ENCODE data around the gene TANGO6.

The TANGO6 gene

GRCh38 chr16:68936736-68937631, 93.7 kb downstream of the TANGO6 start:
- no peaks in the 10 kb centered on the region for H3K4me1 ChIP-seq (ENCODE audit: control insufficient read depth, insufficient read depth, low read depth, low read length)
- H3K9ac ChIP-seq (ENCODE audit: low read length), result peak overlapping the region; percentile 58
- H3K79me1 ChIP-seq (replicated peaks; ENCODE audit: low read length, poor library complexity, severe bottlenecking), result peaks cover 2% of the 10 kb centered on the region
- no peak overlapping the region for H3K23ac ChIP-seq (ENCODE audit: low read length in 2 of 2)
- WGBS, result 80% methylated on average over 1 of the region's 2 CpGs
- H3K27ac ChIP-seq (ENCODE audit: low read length, poor library complexity, severe bottlenecking), result no peak overlapping the region
- H3K14ac ChIP-seq (ENCODE audit: low read length in 2 of 2), result no peak overlapping the region
- no peaks in the 10 kb centered on the region for H3K27me3 ChIP-seq (ENCODE audit: control insufficient read depth in 1 of 2, insufficient read depth in 1 of 2, low read length in 2 of 2)
- no peak overlapping the region for H2BK12ac ChIP-seq (ENCODE audit: low read length in 2 of 2)
- no peak overlapping the region for H3K4me3 ChIP-seq (ENCODE audit: insufficient read depth in 1 of 2, low read depth in 1 of 2, low read length in 2 of 2)
- no peak overlapping the region for H2BK5ac ChIP-seq (ENCODE audit: low read depth, low read length, poor library complexity, severe bottlenecking)
- DNase-seq, result peak; percentile 6
- peaks cover 5 to 15% of the 10 kb centered on the region in 2 experiments for H3K36me3 ChIP-seq (ENCODE audit: control insufficient read depth in 1 of 2, insufficient read depth in 2 of 2, low read depth in 1 of 2, low read length in 2 of 2)
- H2AK5ac ChIP-seq (ENCODE audit: low read length, severe bottlenecking), result no peak overlapping the region
- no peak overlapping the region for H2AFZ ChIP-seq (ENCODE audit: low read depth, low read length)
- no peak overlapping the region for H3K4me2 ChIP-seq (ENCODE audit: low read length, poor library complexity, severe bottlenecking)
- H3K18ac ChIP-seq (ENCODE audit: low read depth in 1 of 2, low read length in 2 of 2), result no peak overlapping the region
- H2BK15ac ChIP-seq (ENCODE audit: low read depth, poor library complexity, severe bottlenecking), result no peak overlapping the region
- H3K4ac ChIP-seq (ENCODE audit: low read depth in 1 of 2, low read length in 2 of 2), result no peak overlapping the region
- no peak overlapping the region for H2BK120ac ChIP-seq (ENCODE audit: low read depth, low read length)
- no peak overlapping the region for H4K8ac ChIP-seq (ENCODE audit: low read length)
- H4K91ac ChIP-seq (ENCODE audit: low read length), result no peak overlapping the region
- no peaks in the 10 kb centered on the region for H3K9me3 ChIP-seq (ENCODE audit: control insufficient read depth, low read length)

GRCh38 chr16:68939692-68940320, 96.5 kb downstream of the TANGO6 start:
- H4K8ac ChIP-seq (ENCODE audit: low read length), result no peak overlapping the region

GRCh38 chr16:68940816-68941215, 97.5 kb downstream of the TANGO6 start:
- no peaks in the 10 kb centered on the region for H3K4me1 ChIP-seq (ENCODE audit: control insufficient read depth, insufficient read depth, low read depth, low read length)
- H2BK5ac ChIP-seq (ENCODE audit: low read depth, low read length, poor library complexity, severe bottlenecking), result no peak overlapping the region
- H2BK12ac ChIP-seq (ENCODE audit: low read length in 2 of 2), result no peak overlapping the region
- DNase-seq, result no peak
- no peak overlapping the region for H3K4ac ChIP-seq (ENCODE audit: low read depth in 1 of 2, low read length in 2 of 2)
- H2BK15ac ChIP-seq (ENCODE audit: low read depth, poor library complexity, severe bottlenecking), result no peak overlapping the region
- H4K91ac ChIP-seq (ENCODE audit: low read length), result no peak overlapping the region
- WGBS, result no CpG with 5 or more reads among the region's 2 CpGs
- no peak overlapping the region for H3K4me2 ChIP-seq (ENCODE audit: low read length, poor library complexity, severe bottlenecking)
- no peak overlapping the region for H3K23ac ChIP-seq (ENCODE audit: low read length in 2 of 2)
- no peaks in the 10 kb centered on the region for H3K79me1 ChIP-seq (replicated peaks; ENCODE audit: low read length, poor library complexity, severe bottlenecking)
- H3K18ac ChIP-seq (ENCODE audit: low read depth in 1 of 2, low read length in 2 of 2), result no peak overlapping the region
- H3K4me3 ChIP-seq (ENCODE audit: insufficient read depth in 1 of 2, low read depth in 1 of 2, low read length in 2 of 2), result no peak overlapping the region
- H3K9me3 ChIP-seq (ENCODE audit: control insufficient read depth, low read length), result no peaks in the 10 kb centered on the region
- no peak overlapping the region for H2AFZ ChIP-seq (ENCODE audit: low read depth, low read length)
- no peaks in the 10 kb centered on the region for H3K27me3 ChIP-seq (ENCODE audit: control insufficient read depth in 1 of 2, insufficient read depth in 1 of 2, low read length in 2 of 2)
- H3K14ac ChIP-seq (ENCODE audit: low read length in 2 of 2), result no peak overlapping the region
- no peak overlapping the region for H3K9ac ChIP-seq (ENCODE audit: low read length)
- H4K8ac ChIP-seq (ENCODE audit: low read length), result no peak overlapping the region
- no peak overlapping the region for H2BK120ac ChIP-seq (ENCODE audit: low read depth, low read length)
- no peak overlapping the region for H3K27ac ChIP-seq (ENCODE audit: low read length, poor library complexity, severe bottlenecking)
- peaks cover 0 to 8% of the 10 kb centered on the region in 2 experiments for H3K36me3 ChIP-seq (ENCODE audit: control insufficient read depth in 1 of 2, insufficient read depth in 2 of 2, low read depth in 1 of 2, low read length in 2 of 2)
- H2AK5ac ChIP-seq (ENCODE audit: low read length, severe bottlenecking), result no peak overlapping the region

More at GRCh38 chr16:68939692-68940320, 96.5 kb downstream of the TANGO6 start:
- H2AK5ac ChIP-seq (ENCODE audit: low read length, severe bottlenecking), result no peak overlapping the region
- no peak overlapping the region for H3K18ac ChIP-seq (ENCODE audit: low read depth in 1 of 2, low read length in 2 of 2)
- no peak overlapping the region for H2BK15ac ChIP-seq (ENCODE audit: low read depth, poor library complexity, severe bottlenecking)
- no peak overlapping the region for H2AFZ ChIP-seq (ENCODE audit: low read depth, low read length)
- H3K79me1 ChIP-seq (replicated peaks; ENCODE audit: low read length, poor library complexity, severe bottlenecking), result no peaks in the 10 kb centered on the region
- H3K4me3 ChIP-seq (ENCODE audit: insufficient read depth in 1 of 2, low read depth in 1 of 2, low read length in 2 of 2), result no peak overlapping the region
- H3K4ac ChIP-seq (ENCODE audit: low read depth in 1 of 2, low read length in 2 of 2), result no peak overlapping the region
- WGBS, result 94% methylated on average over 2 of the region's 3 CpGs
- no peaks in the 10 kb centered on the region for H3K27me3 ChIP-seq (ENCODE audit: control insufficient read depth in 1 of 2, insufficient read depth in 1 of 2, low read length in 2 of 2)
- peaks cover 0 to 7% of the 10 kb centered on the region in 2 experiments for H3K36me3 ChIP-seq (ENCODE audit: control insufficient read depth in 1 of 2, insufficient read depth in 2 of 2, low read depth in 1 of 2, low read length in 2 of 2)
- H3K9me3 ChIP-seq (ENCODE audit: control insufficient read depth, low read length), result no peaks in the 10 kb centered on the region
- H3K14ac ChIP-seq (ENCODE audit: low read length in 2 of 2), result no peak overlapping the region
- no peaks in the 10 kb centered on the region for H3K4me1 ChIP-seq (ENCODE audit: control insufficient read depth, insufficient read depth, low read depth, low read length)
- H2BK5ac ChIP-seq (ENCODE audit: low read depth, low read length, poor library complexity, severe bottlenecking), result no peak overlapping the region
- no peak overlapping the region for H2BK120ac ChIP-seq (ENCODE audit: low read depth, low read length)
- H3K4me2 ChIP-seq (ENCODE audit: low read length, poor library complexity, severe bottlenecking), result no peak overlapping the region
- H3K23ac ChIP-seq (ENCODE audit: low read length in 2 of 2), result no peak overlapping the region
- H3K9ac ChIP-seq (ENCODE audit: low read length), result no peak overlapping the region
- H2BK12ac ChIP-seq (ENCODE audit: low read length in 2 of 2), result no peak overlapping the region
- H4K91ac ChIP-seq (ENCODE audit: low read length), result no peak overlapping the region
- no peak for DNase-seq
- H3K27ac ChIP-seq (ENCODE audit: low read length, poor library complexity, severe bottlenecking), result no peak overlapping the region

GRCh38 chr16:68943961-68944360, 100.6 kb downstream of the TANGO6 start:
- Histone ChIP-seq H3K4me1 (ENCODE audit: control insufficient read depth, insufficient read depth, low read depth, low read length) (peaks cover 1% of the 10 kb centered on the region), H3K4ac (ENCODE audit: low read depth in 1 of 2, low read length in 2 of 2) (no peak overlapping the region), H3K18ac (ENCODE audit: low read depth in 1 of 2, low read length in 2 of 2) (no peak overlapping the region), H4K8ac (ENCODE audit: low read length) (no peak overlapping the region), H3K4me2 (ENCODE audit: low read length, poor library complexity, severe bottlenecking) (no peak overlapping the region), H3K4me3 (ENCODE audit: insufficient read depth in 1 of 2, low read depth in 1 of 2, low read length in 2 of 2) (no peak overlapping the region), H2BK12ac (ENCODE audit: low read length in 2 of 2) (no peak overlapping the region), H2BK15ac (ENCODE audit: low read depth, poor library complexity, severe bottlenecking) (no peak overlapping the region), H3K79me1 (replicated peaks; ENCODE audit: low read length, poor library complexity, severe bottlenecking) (no peaks in the 10 kb centered on the region), H3K23ac (ENCODE audit: low read length in 2 of 2) (no peak overlapping the region), H3K27ac (ENCODE audit: low read length, poor library complexity, severe bottlenecking) (no peak overlapping the region), H3K9ac (ENCODE audit: low read length) (no peak overlapping the region), H3K14ac (ENCODE audit: low read length in 2 of 2) (no peak overlapping the region), H2BK5ac (ENCODE audit: low read depth, low read length, poor library complexity, severe bottlenecking) (no peak overlapping the region), H3K27me3 (ENCODE audit: control insufficient read depth in 1 of 2, insufficient read depth in 1 of 2, low read length in 2 of 2) (no peaks in the 10 kb centered on the region), H2AK5ac (ENCODE audit: low read length, severe bottlenecking) (no peak overlapping the region), H3K36me3 (ENCODE audit: control insufficient read depth in 1 of 2, insufficient read depth in 2 of 2, low read depth in 1 of 2, low read length in 2 of 2) (peaks cover 0 to 8% of the 10 kb centered on the region in 2 experiments), H2BK120ac (ENCODE audit: low read depth, low read length) (no peak overlapping the region), H3K9me3 (ENCODE audit: control insufficient read depth, low read length) (no peaks in the 10 kb centered on the region), H2AFZ (ENCODE audit: low read depth, low read length) (no peak overlapping the region), H4K91ac (ENCODE audit: low read length) (no peak overlapping the region)
- no peak for DNase-seq
- WGBS, result 81% methylated on average over 1 of the region's 1 CpG

Data from mesenchymal stem cell (in vitro differentiated cells and primary cell).